Kidney (tissue), 14 donors: ENCODE measurements around the gene RASA3. TPM values are rescaled to one million over a fixed set of nuclear protein-coding genes. Genes with fewer than 3 reads are reported as not detected.

Experiments
- DNase-seq, 5 donors: peaks; one replicate each; pipeline ENCODE4 v3.0.0-alpha.2; 2013 to 2020
- FAIRE-seq: peaks from 2 replicates; lab custom pipeline; 2012; peaks lifted over from hg19 to GRCh38; lab: Jason Lieb, UNC
- H3K27ac ChIP-seq, 2 donors: one replicate each; pipeline ENCODE4 v1.7.0; 2013; ENCODE audit warnings: low read depth in 2 of 2, low read length in 2 of 2, inconsistent platforms in 1 of 2
- H3K27me3 ChIP-seq: one replicate; pipeline ENCODE4 v1.7.1; 2013; ENCODE audit warnings: low read length, inconsistent platforms; ENCODE audit not compliant: control insufficient read depth, insufficient read depth
- H3K36me3 ChIP-seq, 3 donors: one replicate each; pipeline versions ENCODE4 v1.7.0 to v1.7.1; 2013; ENCODE audit warnings: low read length in 3 of 3, control low read depth in 1 of 3, inconsistent platforms in 1 of 3; ENCODE audit not compliant: insufficient read depth in 3 of 3, control insufficient read depth in 2 of 3
- H3K4me1 ChIP-seq, 3 donors: one replicate each; pipeline versions ENCODE4 v1.7.0 to v1.7.1; 2013; ENCODE audit warnings: low read length in 3 of 3, inconsistent platforms in 1 of 3, low read depth in 1 of 3; ENCODE audit not compliant: control insufficient read depth in 2 of 3, insufficient read depth in 2 of 3
- H3K4me3 ChIP-seq, 3 donors: one replicate each; pipeline versions ENCODE4 v1.7.0 to v1.8.1; 2013; ENCODE audit warnings: low read length in 3 of 3, control low read depth in 1 of 3, inconsistent platforms in 1 of 3
- H3K9ac ChIP-seq, 3 donors: one replicate each; pipeline versions ENCODE4 v1.7.0 to v1.7.1; 2013; ENCODE audit warnings: low read length in 3 of 3, control low read depth in 1 of 3, inconsistent platforms in 1 of 3
- H3K9me3 ChIP-seq, 3 donors: one replicate each; pipeline versions ENCODE4 v1.7.0 to v1.7.1; 2013; ENCODE audit warnings: low read length in 3 of 3, control low read depth in 1 of 3, inconsistent platforms in 1 of 3; ENCODE audit not compliant: control insufficient read depth in 2 of 3, insufficient read depth in 1 of 3
- CTCF ChIP-seq: IDR thresholded peaks from 3 replicates; pipeline ENCODE4 v1.5.1; 2012; ENCODE audit warnings: mild to moderate bottlenecking, moderate library complexity, borderline replicate concordance; ENCODE audit not compliant: insufficient read depth; ENCODE audit errors: extremely low read depth
- intact Hi-C: fragments of 100-400 bp; cut with DNase I; formaldehyde crosslinking; loops from one replicate; pipeline ENCODE4 v1.11.1; 2022
- polyA plus RNA-seq: library from polyadenylated mRNA; stranded (reverse); fragments of 350-450 nt; fragmentation: Illumina TruSeq; extraction: RNeasy Lipid Tissue Mini Kit (QIAGEN cat#74804); gene quantifications from one replicate; pipeline ENCODE4 v1.2.3, GENCODE V29; 2014; ENCODE audit warnings: low read depth, low replicate concordance; ENCODE audit not compliant: insufficient read depth
- total RNA-seq: library from RNA; stranded (reverse); fragmentation: NEBNext Ultra II Directional; extraction: Animal tissue kit (Norgen Biotek cat#: 25700); gene quantifications from one replicate; pipeline ENCODE4 v1.2.1, GENCODE V29; 2021
- donor health status: control.
- donor health status: control.
- donor health status: control.
- donor health status: control.
- donor health status: control.
- donor health status: DM: yes; HTN: yes; CAD: no.
- donor health status: Normal renal cell carcinoma (clear cell type).

The RASA3 gene
- total and polyA plus RNA-seq, 2 donors from 2014 or later: 4.2 to 28.8 TPM

- DNase-seq: peak in 2 of 5 donors; percentile 43 to 94
- H3K9ac ChIP-seq: no peak overlapping the region
- H3K36me3 ChIP-seq: no peaks in the 10 kb centered on the region
- peaks cover 0 to 12% (median 3%) of the 10 kb centered on the region in 3 donors for H3K4me1 ChIP-seq
- peak overlapping the region in 1 of 2 donors; percentile 41 for H3K27ac ChIP-seq
- no peak for TF ChIP-seq CTCF
- H3K9me3 ChIP-seq: no peaks in the 10 kb centered on the region
- intact Hi-C loops: no loop called here
- no peaks in the 10 kb centered on the region for H3K27me3 ChIP-seq
- FAIRE-seq: no peak
- no peak overlapping the region for H3K4me3 ChIP-seq
Observed at GRCh38 chr13:114027046-114027715, 105.2 kb downstream of the RASA3 start.

- no peaks in the 10 kb centered on the region for H3K9me3 ChIP-seq
- intact Hi-C loops: no loop called here
- TF ChIP-seq CTCF: no peak
- H3K27me3 ChIP-seq: no peaks in the 10 kb centered on the region
- H3K4me1 ChIP-seq: peaks cover 0 to 10% (median 3%) of the 10 kb centered on the region in 3 donors
- no peaks in the 10 kb centered on the region for H3K36me3 ChIP-seq
- no peak overlapping the region for H3K27ac ChIP-seq
- FAIRE-seq (no peak), DNase-seq (no peak)
- H3K4me3 ChIP-seq: no peak overlapping the region
- H3K9ac ChIP-seq: no peak overlapping the region
Observed at GRCh38 chr13:114026481-114026880, 105.9 kb downstream of the RASA3 start.

DNA sequence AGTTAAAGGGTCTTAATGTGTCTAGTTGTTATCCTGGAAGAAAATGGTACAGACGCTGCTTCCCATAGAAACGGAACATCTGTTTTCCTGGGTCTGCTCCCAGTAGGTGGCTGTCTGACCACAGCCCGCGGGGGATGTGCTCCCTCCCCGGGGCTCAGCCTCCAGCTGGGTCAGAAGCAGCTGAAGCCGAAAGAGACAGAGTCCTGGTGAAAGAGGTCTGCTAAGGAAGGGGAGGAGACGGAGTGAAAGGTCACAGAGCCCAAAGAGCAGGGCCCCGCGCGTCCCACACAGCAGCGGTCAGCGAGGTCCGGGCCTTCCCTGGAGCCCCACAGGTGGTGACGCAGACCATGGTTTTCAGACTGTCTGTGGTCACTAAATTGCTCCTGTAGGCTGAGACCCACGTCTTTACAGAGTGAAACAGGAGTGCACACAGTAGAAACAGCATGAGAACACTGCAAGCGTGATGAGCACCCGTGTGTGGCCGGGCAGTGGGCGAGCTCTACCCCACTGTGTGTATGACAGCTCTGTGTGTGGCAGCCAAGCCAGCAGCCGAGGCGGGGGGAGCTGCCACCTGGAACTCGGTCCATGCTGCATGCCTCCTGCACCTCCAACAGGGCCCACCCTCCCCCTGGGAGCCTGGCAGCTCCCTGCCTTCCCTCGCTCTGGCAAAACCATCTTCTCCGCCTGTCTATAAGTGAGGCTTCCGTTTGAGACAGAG is 106.5 kb downstream of the RASA3 start:
- H3K36me3 ChIP-seq: no peaks in the 10 kb centered on the region
- no peak overlapping the region for H3K9ac ChIP-seq
- H3K4me1 ChIP-seq: peaks cover 0 to 6% (median 3%) of the 10 kb centered on the region in 3 donors
- intact Hi-C loops: no loop called here
- FAIRE-seq (no peak), DNase-seq (peak in 3 of 5 donors; percentile 57 to 81 (median 71))
- H3K27ac ChIP-seq: no peak overlapping the region
- H3K27me3 ChIP-seq: no peaks in the 10 kb centered on the region
- H3K4me3 ChIP-seq: no peak overlapping the region
- H3K9me3 ChIP-seq: no peaks in the 10 kb centered on the region
- no peak for TF ChIP-seq CTCF
